HG02678 (cell line): ENCODE data around the gene GOLGA6B.
A peak's percentile ranks its signal among the peaks of the same experiment; 100 is the strongest.
"Not testable (repeated sequence)": the region's sequence is repeated elsewhere in the genome, so short reads cannot be mapped to it uniquely, and the experiment has no call there.

Experiments used
- ATAC-seq: cut with Tn5 transposase; IDR thresholded peaks from one replicate; pipeline ENCODE4 v1.9.1; 2021; ENCODE audit warnings: mild to moderate bottlenecking, moderate library complexity; ENCODE audit not compliant: unreplicated experiment

GOLGA6B gene

GRCh38 chr15:72661081-72661480 is 6.6 kb downstream of the GOLGA6B start:
- not testable (repeated sequence) for ATAC-seq

- not testable (repeated sequence) for ATAC-seq
Measured at GRCh38 chr15:72663931-72664330, 9.4 kb downstream of the GOLGA6B start.

GRCh38 chr15:72665706-72666105 is 11.2 kb downstream of the GOLGA6B start:
- not testable (repeated sequence) for ATAC-seq

- ATAC-seq: not testable (repeated sequence)
Measured at GRCh38 chr15:72669803-72670202, 15.3 kb downstream of the GOLGA6B start.

- ATAC-seq: peak; percentile 91
Measured at GRCh38 chr15:72670656-72671352, 16.3 kb downstream of the GOLGA6B start.

GRCh38 chr15:72671525-72671924 is 17.0 kb downstream of the GOLGA6B start:
- ATAC-seq: no peak

- ATAC-seq: no peak
Measured at GRCh38 chr15:72676838-72677237, 22.3 kb downstream of the GOLGA6B start.

GRCh38 chr15:72680931-72681330 is 26.4 kb downstream of the GOLGA6B start:
- ATAC-seq: no peak

GRCh38 chr15:72682772-72683171 is 28.3 kb downstream of the GOLGA6B start:
- no peak for ATAC-seq

GRCh38 chr15:72685301-72685924 is 30.9 kb downstream of the GOLGA6B start:
- ATAC-seq: no peak

GRCh38 chr15:72685925-72686794 is 31.7 kb downstream of the GOLGA6B start, which contains the start of the genes BBS4 and HIGD2B:
TSS of gene BBS4 (plus strand) at chr15:72686207. CDS start at chr15:72686228, 21 bp downstream.
TSS of gene HIGD2B (minus strand) at chr15:72686182. CDS start at chr15:72676374, 9,808 bp downstream.
- peak; percentile 95 for ATAC-seq

- ATAC-seq: no peak
Measured at GRCh38 chr15:72688697-72689096, 34.2 kb downstream of the GOLGA6B start.

GRCh38 chr15:72690938-72691337 is 36.4 kb downstream of the GOLGA6B start:
- ATAC-seq: no peak

- no peak for ATAC-seq
Measured at GRCh38 chr15:72698938-72699337, 44.4 kb downstream of the GOLGA6B start.

- no peak for ATAC-seq
Measured at GRCh38 chr15:72700076-72700475, 45.6 kb downstream of the GOLGA6B start.

GRCh38 chr15:72706266-72706665 is 51.8 kb downstream of the GOLGA6B start:
- ATAC-seq: no peak

- not testable (repeated sequence) for ATAC-seq
Measured at GRCh38 chr15:72708551-72709303, 54.2 kb downstream of the GOLGA6B start.
